Cerebellar cortex (tissue), 1 donor: ENCODE results near the gene ELAC1.
"Not testable (repeated sequence)": the region's sequence is repeated elsewhere in the genome, so short reads cannot be mapped to it uniquely, and the experiment has no call there.

Experiments used
- DNase-seq: peaks from one replicate; pipeline ENCODE4 v3.0.0-alpha.2; 2015; ENCODE audit warnings: low spot score

The ELAC1 gene

GRCh38 chr18:50973367-50974126 lies 5.7 kb downstream of the ELAC1 start:
- DNase-seq: no peak

- DNase-seq: no peak
Observed at GRCh38 chr18:50977037-50977760, 9.4 kb downstream of the ELAC1 start.

GRCh38 chr18:50981381-50981780 lies 13.5 kb downstream of the ELAC1 start:
- no peak for DNase-seq

GRCh38 chr18:50982086-50982801 lies 14.4 kb downstream of the ELAC1 start:
- no peak for DNase-seq

- DNase-seq: peak; percentile 63
Observed at GRCh38 chr18:50982802-50983179, 15.0 kb downstream of the ELAC1 start.

- peak; percentile 84 for DNase-seq
Observed at GRCh38 chr18:50986360-50987087, 18.7 kb downstream of the ELAC1 start.

- DNase-seq: peak; percentile 58
Observed at GRCh38 chr18:50987261-50987660, 19.4 kb downstream of the ELAC1 start.

GRCh38 chr18:50989711-50990110 lies 21.9 kb downstream of the ELAC1 start:
- no peak for DNase-seq

- DNase-seq: no peak
Observed at GRCh38 chr18:50992351-50992762, 24.5 kb downstream of the ELAC1 start.

GRCh38 chr18:50994031-50994430 lies 26.2 kb downstream of the ELAC1 start:
- no peak for DNase-seq

GRCh38 chr18:51003174-51003573 lies 35.3 kb downstream of the ELAC1 start:
- not testable (repeated sequence) for DNase-seq

GRCh38 chr18:51006061-51006818 lies 38.4 kb downstream of the ELAC1 start:
- DNase-seq: no peak

GRCh38 chr18:51006948-51007789 lies 39.3 kb downstream of the ELAC1 start:
- DNase-seq: no peak

- DNase-seq: no peak
Observed at GRCh38 chr18:51007790-51008139, 39.9 kb downstream of the ELAC1 start.

- DNase-seq: no peak
Observed at GRCh38 chr18:51009072-51009471, 41.2 kb downstream of the ELAC1 start.

GRCh38 chr18:51010218-51010617 lies 42.4 kb downstream of the ELAC1 start:
- no peak for DNase-seq

- no peak for DNase-seq
Observed at GRCh38 chr18:51011709-51012108, 43.9 kb downstream of the ELAC1 start.

GRCh38 chr18:51012441-51012840 lies 44.6 kb downstream of the ELAC1 start:
- DNase-seq: no peak

GRCh38 chr18:51013259-51013658 lies 45.4 kb downstream of the ELAC1 start:
- no peak for DNase-seq

GRCh38 chr18:51017140-51017879 lies 49.5 kb downstream of the ELAC1 start:
- no peak for DNase-seq
